ENCODE measurements around the gene SLC25A52. TPM values are rescaled to one million over a fixed set of nuclear protein-coding genes. Genes with fewer than 3 reads are reported as not detected.
"Not testable (repeated sequence)": the region's sequence is repeated elsewhere in the genome, so short reads cannot be mapped to it uniquely, and the experiment has no call there.

Gene SLC25A52
- not detected in 2 replicates for total RNA-seq
- polyA plus RNA-seq (2012) = not detected

- no peak for DNase-seq (ENCODE audit: low read depth)
These were observed at the start of gene SLC25A52 for GRCh38 chr18:31760695-31761094. TSS of gene SLC25A52 (minus strand) at chr18:31760880. CDS start at chr18:31760661, 219 bp downstream.

- DNase-seq (ENCODE audit: low read depth) = not testable (repeated sequence)
These were observed 48.4 kb upstream of the SLC25A52 start for GRCh38 chr18:31809049-31809448.

- DNase-seq (ENCODE audit: low read depth) = no peak
These were observed 40.4 kb upstream of the SLC25A52 start for GRCh38 chr18:31801078-31801477.

GRCh38 chr18:31799257-31799656 is 38.6 kb upstream of the SLC25A52 start:
- DNase-seq (ENCODE audit: low read depth) = not testable (repeated sequence)

- DNase-seq (ENCODE audit: low read depth) = no peak
These were observed 37.7 kb upstream of the SLC25A52 start for GRCh38 chr18:31798399-31798798.

GRCh38 chr18:31795747-31796146 is 35.1 kb upstream of the SLC25A52 start:
- DNase-seq (ENCODE audit: low read depth) = no peak

- no peak for DNase-seq (ENCODE audit: low read depth)
These were observed 32.9 kb upstream of the SLC25A52 start for GRCh38 chr18:31793531-31793930.

- DNase-seq (ENCODE audit: low read depth) = no peak
These were observed 31.9 kb upstream of the SLC25A52 start for GRCh38 chr18:31792580-31792911.

- DNase-seq (ENCODE audit: low read depth) = no peak
These were observed 31.3 kb upstream of the SLC25A52 start for GRCh38 chr18:31791817-31792579.

- DNase-seq (ENCODE audit: low read depth) = no peak
These were observed 28.7 kb upstream of the SLC25A52 start for GRCh38 chr18:31789409-31789808.

GRCh38 chr18:31783059-31783458 is 22.4 kb upstream of the SLC25A52 start:
- DNase-seq (ENCODE audit: low read depth) = no peak

GRCh38 chr18:31778391-31778950 is 17.8 kb upstream of the SLC25A52 start:
- DNase-seq (ENCODE audit: low read depth) = no peak

- no peak for DNase-seq (ENCODE audit: low read depth)
These were observed 15.4 kb upstream of the SLC25A52 start for GRCh38 chr18:31776093-31776492.

- no peak for DNase-seq (ENCODE audit: low read depth)
These were observed 14.3 kb upstream of the SLC25A52 start for GRCh38 chr18:31774962-31775361.

- no peak for DNase-seq (ENCODE audit: low read depth)
These were observed 13.8 kb upstream of the SLC25A52 start for GRCh38 chr18:31774477-31774785.

GRCh38 chr18:31773774-31774476 is 13.2 kb upstream of the SLC25A52 start:
- DNase-seq (ENCODE audit: low read depth) = no peak

- no peak for DNase-seq (ENCODE audit: low read depth)
These were observed 12.0 kb upstream of the SLC25A52 start for GRCh38 chr18:31772699-31773098.

GRCh38 chr18:31750273-31750672 is 10.4 kb downstream of the SLC25A52 start:
- no peak for DNase-seq (ENCODE audit: low read depth)

- DNase-seq (ENCODE audit: low read depth) = no peak
These were observed 14.3 kb downstream of the SLC25A52 start for GRCh38 chr18:31746396-31746795.

GRCh38 chr18:31744321-31745067 is 16.2 kb downstream of the SLC25A52 start:
- no peak for DNase-seq (ENCODE audit: low read depth)

GRCh38 chr18:31743600-31743999 is 17.1 kb downstream of the SLC25A52 start:
- not testable (repeated sequence) for DNase-seq (ENCODE audit: low read depth)

Measured in myocyte (in vitro differentiated cells).